ENCODE results near the gene DTNA. TPM values are rescaled to one million over a fixed set of nuclear protein-coding genes. Genes with fewer than 3 reads are reported as not detected.

DTNA gene
- polyA plus RNA-seq, 1 donor (not counting 4 experiments of a cell fraction or from before 2014, with no cell fraction given), result 0.81 TPM

- no peaks in the 10 kb centered on the region for H4K20me1 ChIP-seq (ENCODE audit: control insufficient read depth, extremely low read depth, insufficient read depth, low read length)
- no peak overlapping the region for H3K4me2 ChIP-seq (ENCODE audit: control insufficient read depth, extremely low read depth, insufficient read depth, low read depth, low read length)
- H3K9ac ChIP-seq (ENCODE audit: control insufficient read depth, extremely low read depth, insufficient read depth, low read length), result no peak overlapping the region
- TF ChIP-seq CTCF (optimal IDR thresholded peaks at IDR 0.05 in 1 of 3, IDR thresholded peaks at IDR 0.05 in 1 of 3, conservative IDR thresholded peaks at IDR 0.05 in 1 of 3; ENCODE audit: extremely low read depth in 1 of 3, insufficient read depth in 2 of 3, low read length in 3 of 3) (no peak), EZH2 (IDR thresholded peaks at IDR 0.05; ENCODE audit: low read length) (no peak)
- DNase-seq (ENCODE audit: low read depth, low spot score) (no peak), FAIRE-seq (no peak)
- H3K36me3 ChIP-seq (ENCODE audit: control insufficient read depth in 2 of 2, extremely low read depth in 1 of 2, insufficient read depth in 2 of 2, low read length in 2 of 2), result no peaks in the 10 kb centered on the region
- no peaks in the 10 kb centered on the region for H3K27me3 ChIP-seq (ENCODE audit: control insufficient read depth, extremely low read depth, insufficient read depth, low read length)
- H3K4me1 ChIP-seq (ENCODE audit: control insufficient read depth, extremely low read depth, insufficient read depth, low read length), result no peaks in the 10 kb centered on the region
- no peaks in the 10 kb centered on the region for H3K9me3 ChIP-seq (ENCODE audit: control insufficient read depth, low read depth, low read length)
- H3K27ac ChIP-seq (ENCODE audit: control insufficient read depth, insufficient read depth, low read length), result no peak overlapping the region
- no peak overlapping the region for H2AFZ ChIP-seq (ENCODE audit: control insufficient read depth, low read length)
- no peak overlapping the region for H3K4me3 ChIP-seq (ENCODE audit: control insufficient read depth in 2 of 3, extremely low read depth in 1 of 3, insufficient read depth in 2 of 3, low read depth in 1 of 3, low read length in 3 of 3)
- no peaks in the 10 kb centered on the region for H3K79me2 ChIP-seq (ENCODE audit: control insufficient read depth, insufficient read depth, low read length)
- dilution Hi-C loops (cut with MboI; ENCODE audit: extremely low pct_ligation_motif_present, low sequenced_read_pairs), result no loop called here
- no peaks in the 10 kb centered on the region for H3K9me1 ChIP-seq (ENCODE audit: control insufficient read depth, extremely low read depth, insufficient read depth, low read length)
Measured at GRCh38 chr18:34794348-34794747, 84.2 kb downstream of the DTNA start.

GRCh38 chr18:34795070-34795732 lies 85.1 kb downstream of the DTNA start:
- H3K36me3 ChIP-seq (ENCODE audit: control insufficient read depth in 2 of 2, extremely low read depth in 1 of 2, insufficient read depth in 2 of 2, low read length in 2 of 2), result no peaks in the 10 kb centered on the region
- no peak overlapping the region for H3K4me2 ChIP-seq (ENCODE audit: control insufficient read depth, extremely low read depth, insufficient read depth, low read depth, low read length)
- no peak overlapping the region for H3K27ac ChIP-seq (ENCODE audit: control insufficient read depth, insufficient read depth, low read length)
- H3K4me3 ChIP-seq (ENCODE audit: control insufficient read depth in 2 of 3, extremely low read depth in 1 of 3, insufficient read depth in 2 of 3, low read depth in 1 of 3, low read length in 3 of 3), result no peak overlapping the region
- no peak overlapping the region for H3K9ac ChIP-seq (ENCODE audit: control insufficient read depth, extremely low read depth, insufficient read depth, low read length)
- no peaks in the 10 kb centered on the region for H3K9me1 ChIP-seq (ENCODE audit: control insufficient read depth, extremely low read depth, insufficient read depth, low read length)
- DNase-seq (ENCODE audit: low read depth, low spot score), result no peak
- FAIRE-seq, result no peak
- TF ChIP-seq CTCF (optimal IDR thresholded peaks at IDR 0.05 in 1 of 3, IDR thresholded peaks at IDR 0.05 in 1 of 3, conservative IDR thresholded peaks at IDR 0.05 in 1 of 3; ENCODE audit: extremely low read depth in 1 of 3, insufficient read depth in 2 of 3, low read length in 3 of 3) (no peak), EZH2 (IDR thresholded peaks at IDR 0.05; ENCODE audit: low read length) (no peak)
- dilution Hi-C loops (cut with MboI; ENCODE audit: extremely low pct_ligation_motif_present, low sequenced_read_pairs), result no loop called here
- H3K79me2 ChIP-seq (ENCODE audit: control insufficient read depth, insufficient read depth, low read length), result no peaks in the 10 kb centered on the region
- no peaks in the 10 kb centered on the region for H4K20me1 ChIP-seq (ENCODE audit: control insufficient read depth, extremely low read depth, insufficient read depth, low read length)
- no peak overlapping the region for H2AFZ ChIP-seq (ENCODE audit: control insufficient read depth, low read length)
- H3K4me1 ChIP-seq (ENCODE audit: control insufficient read depth, extremely low read depth, insufficient read depth, low read length), result no peaks in the 10 kb centered on the region
- H3K9me3 ChIP-seq (ENCODE audit: control insufficient read depth, low read depth, low read length), result no peaks in the 10 kb centered on the region
- H3K27me3 ChIP-seq (ENCODE audit: control insufficient read depth, extremely low read depth, insufficient read depth, low read length), result no peaks in the 10 kb centered on the region
